Measurements from ENCODE around the gene UAP1L1.

UAP1L1 gene

GRCh38 chr9:137044502-137045177 is 32.7 kb upstream of the UAP1L1 start (continued):
- TF ChIP-seq, protein P1, sequence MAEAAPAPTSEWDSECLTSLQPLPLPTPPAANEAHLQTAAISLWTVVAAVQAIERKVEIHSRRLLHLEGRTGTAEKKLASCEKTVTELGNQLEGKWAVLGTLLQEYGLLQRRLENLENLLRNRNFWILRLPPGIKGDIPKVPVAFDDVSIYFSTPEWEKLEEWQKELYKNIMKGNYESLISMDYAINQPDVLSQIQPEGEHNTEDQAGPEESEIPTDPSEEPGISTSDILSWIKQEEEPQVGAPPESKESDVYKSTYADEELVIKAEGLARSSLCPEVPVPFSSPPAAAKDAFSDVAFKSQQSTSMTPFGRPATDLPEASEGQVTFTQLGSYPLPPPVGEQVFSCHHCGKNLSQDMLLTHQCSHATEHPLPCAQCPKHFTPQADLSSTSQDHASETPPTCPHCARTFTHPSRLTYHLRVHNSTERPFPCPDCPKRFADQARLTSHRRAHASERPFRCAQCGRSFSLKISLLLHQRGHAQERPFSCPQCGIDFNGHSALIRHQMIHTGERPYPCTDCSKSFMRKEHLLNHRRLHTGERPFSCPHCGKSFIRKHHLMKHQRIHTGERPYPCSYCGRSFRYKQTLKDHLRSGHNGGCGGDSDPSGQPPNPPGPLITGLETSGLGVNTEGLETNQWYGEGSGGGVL (tag by site-specific recombination; IDR thresholded peaks at IDR 0.05): peak; percentile 33; the same call in 1 of the 2 replicates
- no peak for TF ChIP-seq ZNF596 (tag by site-specific recombination; IDR thresholded peaks at IDR 0.05)
- TF ChIP-seq KLF9 (tag by site-specific recombination; IDR thresholded peaks at IDR 0.05; ENCODE audit: low read depth): peak; percentile 59; the same call in 1 of the 2 replicates
- no peak for TF ChIP-seq GLIS2 (tag by site-specific recombination; IDR thresholded peaks at IDR 0.05)
- no peak for TF ChIP-seq ZNF292 (tag by site-specific recombination; IDR thresholded peaks at IDR 0.05; ENCODE audit: borderline replicate concordance, low read depth)
- TF ChIP-seq, protein P2, sequence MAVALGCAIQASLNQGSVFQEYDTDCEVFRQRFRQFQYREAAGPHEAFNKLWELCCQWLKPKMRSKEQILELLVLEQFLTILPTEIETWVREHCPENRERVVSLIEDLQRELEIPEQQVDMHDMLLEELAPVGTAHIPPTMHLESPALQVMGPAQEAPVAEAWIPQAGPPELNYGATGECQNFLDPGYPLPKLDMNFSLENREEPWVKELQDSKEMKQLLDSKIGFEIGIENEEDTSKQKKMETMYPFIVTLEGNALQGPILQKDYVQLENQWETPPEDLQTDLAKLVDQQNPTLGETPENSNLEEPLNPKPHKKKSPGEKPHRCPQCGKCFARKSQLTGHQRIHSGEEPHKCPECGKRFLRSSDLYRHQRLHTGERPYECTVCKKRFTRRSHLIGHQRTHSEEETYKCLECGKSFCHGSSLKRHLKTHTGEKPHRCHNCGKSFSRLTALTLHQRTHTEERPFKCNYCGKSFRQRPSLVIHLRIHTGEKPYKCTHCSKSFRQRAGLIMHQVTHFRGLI (tag by site-specific recombination; IDR thresholded peaks at IDR 0.05): no peak
- 0 out of 2 replicates have a peak, but pooled peaks have one; percentile 24 for TF ChIP-seq PRDM10 (tag by site-specific recombination; IDR thresholded peaks at IDR 0.05)
- TF ChIP-seq ZSCAN30 (tag by site-specific recombination; IDR thresholded peaks at IDR 0.05): no peak
- no peak for TF ChIP-seq ZSCAN16 (tag by site-specific recombination; IDR thresholded peaks at IDR 0.05)
- peak; percentile 68 for TF ChIP-seq SP2 (tag by site-specific recombination; IDR thresholded peaks at IDR 0.05)
- no peak for TF ChIP-seq ZNF785 (tag by site-specific recombination; IDR thresholded peaks at IDR 0.05)

DNA sequence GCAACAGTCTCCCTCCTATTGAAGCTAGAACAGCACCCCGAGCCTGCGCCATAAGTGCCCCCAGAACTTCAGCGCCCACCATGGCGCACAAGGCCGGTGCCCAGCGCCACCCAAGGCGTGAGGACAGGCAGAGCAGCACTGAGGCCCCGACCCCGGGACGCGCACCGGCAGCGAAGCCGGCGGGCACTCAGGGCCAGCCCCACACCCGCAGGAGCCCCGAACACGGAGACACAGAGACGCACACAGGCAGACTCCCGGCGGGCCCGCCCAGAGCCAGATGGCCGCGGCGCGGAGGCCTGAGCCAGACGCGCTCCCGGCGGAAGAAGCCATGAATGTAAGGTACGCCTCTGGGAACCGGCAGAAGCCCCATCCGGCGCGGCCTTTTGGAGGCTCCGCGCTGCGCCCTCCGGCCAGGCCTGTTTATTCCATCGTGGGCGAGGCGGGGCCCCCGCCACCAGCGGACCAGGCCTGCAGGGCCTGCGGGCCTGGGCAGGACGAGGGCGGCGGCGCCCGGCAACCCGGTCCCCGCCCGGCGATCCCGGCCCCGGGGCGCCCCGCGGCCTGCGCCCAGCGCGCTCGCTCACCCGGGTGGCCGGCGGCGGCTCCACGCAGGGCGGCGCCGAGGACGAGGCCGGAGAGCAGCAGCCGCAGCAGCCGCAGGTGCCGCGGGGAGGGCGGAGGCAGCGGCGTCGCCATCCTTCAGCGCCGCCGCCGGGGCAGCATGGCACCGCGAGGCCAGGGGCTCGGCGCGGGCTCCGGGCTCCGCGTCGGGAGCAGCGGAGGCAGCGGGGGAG is 31.8 kb upstream of the UAP1L1 start:
- Histone ChIP-seq H3K4me1 (ENCODE audit: control insufficient read depth, insufficient read depth, low read length) (peaks cover 5% of the 10 kb centered on the region; the same call in 1 of the 2 replicates), H3K36me3 (ENCODE audit: control insufficient read depth in 2 of 2, insufficient read depth in 1 of 2, low read length in 2 of 2) (peaks cover 0 to 6% of the 10 kb centered on the region in 2 experiments; a peak in 1 of 3 replicates), H3K4me3 (ENCODE audit: low read depth, low read length) (peak overlapping the region; percentile 58), H3K27ac (ENCODE audit: extremely low read depth, low read depth, low read length) (peak overlapping the region; percentile 79; the same call in 1 of the 2 replicates), H3K9me3 (ENCODE audit: control insufficient read depth, insufficient read depth, low read depth, low read length) (no peaks in the 10 kb centered on the region)
- CTCF ChIA-PET: interaction anchor here (0.5 to 5.4 kb wide), 13 partner anchors 10 to 266 kb away, joined by 3 to 237 read pairs (median 11); partner anchors contain the start of genes ABCA2, FUT7 and SAPCD2
- POLR2A ChIA-PET: interaction anchor here (0.8 to 1.0 kb wide), 4 partner anchors 10 to 257 kb away, joined by 3 read pairs; partner anchors contain the start of genes NRARP, SAPCD2 and TUBB4B
- no peak for TF ChIP-seq ZNF776 (tag by site-specific recombination; IDR thresholded peaks at IDR 0.05; ENCODE audit: borderline replicate concordance)
- 0 out of 2 replicates have a peak, but pooled peaks have one; percentile 7 for TF ChIP-seq PATZ1 (tag by site-specific recombination; IDR thresholded peaks at IDR 0.05)
- peak; percentile 44 for TF ChIP-seq KLF1 (tag by site-specific recombination; IDR thresholded peaks at IDR 0.05)
- TF ChIP-seq, protein P3, sequence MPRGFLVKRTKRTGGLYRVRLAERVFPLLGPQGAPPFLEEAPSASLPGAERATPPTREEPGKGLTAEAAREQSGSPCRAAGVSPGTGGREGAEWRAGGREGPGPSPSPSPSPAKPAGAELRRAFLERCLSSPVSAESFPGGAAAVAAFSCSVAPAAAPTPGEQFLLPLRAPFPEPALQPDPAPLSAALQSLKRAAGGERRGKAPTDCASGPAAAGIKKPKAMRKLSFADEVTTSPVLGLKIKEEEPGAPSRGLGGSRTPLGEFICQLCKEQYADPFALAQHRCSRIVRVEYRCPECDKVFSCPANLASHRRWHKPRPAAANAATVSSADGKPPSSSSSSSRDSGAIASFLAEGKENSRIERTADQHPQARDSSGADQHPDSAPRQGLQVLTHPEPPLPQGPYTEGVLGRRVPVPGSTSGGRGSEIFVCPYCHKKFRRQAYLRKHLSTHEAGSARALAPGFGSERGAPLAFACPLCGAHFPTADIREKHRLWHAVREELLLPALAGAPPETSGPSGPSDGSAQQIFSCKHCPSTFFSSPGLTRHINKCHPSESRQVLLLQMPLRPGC (tag by site-specific recombination; IDR thresholded peaks at IDR 0.05): no peak
- TF ChIP-seq ZBTB20 (tag by site-specific recombination; IDR thresholded peaks at IDR 0.05): peak; percentile 67; the same call in 1 of the 2 replicates
- TF ChIP-seq SP2 (tag by site-specific recombination; IDR thresholded peaks at IDR 0.05): peak; percentile 34
- TF ChIP-seq YY1 (tag by site-specific recombination; IDR thresholded peaks at IDR 0.05): peak; percentile 42; the same call in 1 of the 2 replicates
- TF ChIP-seq ZFP37 (tag by site-specific recombination; IDR thresholded peaks at IDR 0.05): 0 out of 2 replicates have a peak, but pooled peaks have one; percentile 26
